Amygdala (tissue), 56 donors: ENCODE results near the gene ZDHHC22.
"Not testable (repeated sequence)": the region's sequence is repeated elsewhere in the genome, so short reads cannot be mapped to it uniquely, and the experiment has no call there.

Experiments
- DNase-seq, 56 donors: peaks; one replicate each; lab custom pipeline; 2025; lab: John Stamatoyannopoulos, UW

The ZDHHC22 gene, protein sequence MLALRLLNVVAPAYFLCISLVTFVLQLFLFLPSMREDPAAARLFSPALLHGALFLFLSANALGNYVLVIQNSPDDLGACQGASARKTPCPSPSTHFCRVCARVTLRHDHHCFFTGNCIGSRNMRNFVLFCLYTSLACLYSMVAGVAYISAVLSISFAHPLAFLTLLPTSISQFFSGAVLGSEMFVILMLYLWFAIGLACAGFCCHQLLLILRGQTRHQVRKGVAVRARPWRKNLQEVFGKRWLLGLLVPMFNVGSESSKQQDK

DNA sequence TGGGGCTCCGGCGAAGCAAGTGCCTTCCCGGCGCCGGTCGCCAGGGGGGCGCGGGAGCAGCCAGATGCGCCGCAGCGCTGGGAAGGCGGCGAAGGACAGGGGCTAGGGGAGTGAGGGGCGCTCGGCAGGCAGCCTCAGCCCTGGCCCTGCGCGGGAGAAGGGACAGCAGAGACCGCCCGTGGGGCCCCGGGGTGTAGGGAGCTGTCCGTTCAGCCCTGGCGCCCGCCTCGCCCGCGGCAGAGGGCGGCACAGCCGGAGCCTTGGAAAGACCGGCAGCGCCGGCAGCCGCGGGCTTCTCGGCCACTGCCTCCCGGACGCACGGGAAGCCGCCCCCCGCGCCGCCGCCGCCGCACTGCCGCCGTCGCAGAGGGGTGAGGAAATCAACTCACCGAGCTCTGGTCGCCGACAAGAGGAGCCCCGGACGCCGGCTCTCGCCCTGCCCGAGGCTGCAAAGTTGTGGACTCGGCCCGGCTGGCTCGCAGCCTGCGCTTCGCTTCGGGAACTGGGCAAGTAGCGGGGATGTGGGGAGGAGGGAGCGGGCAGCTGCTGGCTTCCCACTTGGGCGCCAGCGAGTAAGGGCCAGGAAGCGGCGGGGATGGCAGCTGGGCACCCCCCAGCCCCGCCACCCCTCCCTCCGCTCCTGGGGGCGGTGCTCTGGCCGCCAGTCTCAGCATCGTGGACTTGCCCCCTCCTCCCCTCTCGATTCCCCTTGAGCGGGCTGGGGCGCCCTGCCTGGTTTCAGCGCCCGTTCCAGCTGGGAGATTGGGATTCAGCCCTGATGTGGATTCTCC, at the start of gene ZDHHC22:
Gene ZDHHC22, minus strand, starts transcription at position 578 of the 791 bp plus-strand sequence. CDS start 2,053 bp downstream, outside the sequence.
- DNase-seq: peak in 41 of 56 donors; percentile 15 to 76 (median 49)

- no peak for DNase-seq
These were observed 49.4 kb upstream of the ZDHHC22 start for GRCh38 chr14:77190977-77191376.

GRCh38 chr14:77189479-77189878, 47.9 kb upstream of the ZDHHC22 start:
- no peak for DNase-seq

DNA sequence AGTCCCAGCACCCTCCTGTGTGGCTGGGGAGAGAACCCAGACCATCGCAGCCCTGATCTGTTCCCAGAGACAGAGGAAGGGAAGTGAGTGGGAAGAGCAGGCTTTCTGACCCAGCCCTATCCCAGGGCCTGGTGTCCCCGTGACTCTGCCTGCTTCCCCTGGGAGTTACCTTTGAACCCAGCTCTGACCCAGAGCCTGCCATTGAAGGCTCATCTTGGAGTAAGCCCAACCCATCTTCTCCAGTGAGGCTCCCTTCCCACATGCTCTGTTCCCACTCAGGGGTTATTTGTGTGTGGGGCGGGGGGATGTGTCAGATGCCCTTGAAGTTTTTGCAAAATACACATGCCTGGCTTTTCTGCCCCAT, 46.0 kb upstream of the ZDHHC22 start:
- DNase-seq: no peak

DNA sequence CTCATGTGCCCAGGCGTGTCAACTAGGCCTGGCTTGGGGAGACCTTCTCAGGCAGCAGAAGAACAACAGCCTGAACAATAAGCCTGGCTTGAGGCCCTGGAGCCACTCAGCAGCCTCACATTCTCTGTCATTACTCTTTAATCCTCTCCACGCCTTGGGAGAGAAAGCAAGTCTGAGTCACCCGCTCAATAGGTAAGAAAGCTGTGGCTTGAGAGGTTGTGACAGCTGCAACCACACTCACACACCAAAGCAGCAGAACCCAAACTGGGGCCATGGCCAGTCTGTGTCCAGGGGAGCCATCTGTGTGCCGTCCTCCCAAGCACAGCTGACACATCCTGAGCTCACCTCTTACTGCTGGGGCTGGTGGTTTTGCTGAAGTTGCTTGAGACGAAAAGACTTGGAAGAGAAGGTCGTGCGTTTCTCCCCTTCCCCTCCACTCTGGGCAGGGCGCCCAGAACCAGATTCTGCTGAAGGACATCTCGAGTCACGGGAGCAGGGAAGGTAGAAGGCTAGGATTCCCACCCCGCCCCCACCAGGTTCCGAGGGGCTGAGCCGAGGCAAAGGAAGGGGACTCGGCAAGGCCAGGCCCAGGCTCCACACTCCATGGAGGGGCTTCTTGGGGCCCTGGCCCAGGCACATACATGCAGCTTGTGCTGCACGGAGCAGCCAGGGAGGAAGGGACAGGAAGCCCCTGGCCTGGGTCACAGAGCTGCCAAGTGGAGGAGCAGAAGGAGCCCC, 45.5 kb upstream of the ZDHHC22 start:
- no peak for DNase-seq

GRCh38 chr14:77185093-77185465, 43.5 kb upstream of the ZDHHC22 start:
- DNase-seq: no peak

- no peak for DNase-seq
These were observed 43.0 kb upstream of the ZDHHC22 start for GRCh38 chr14:77184396-77185092.

GRCh38 chr14:77183896-77184295, 42.3 kb upstream of the ZDHHC22 start:
- DNase-seq: no peak

DNA sequence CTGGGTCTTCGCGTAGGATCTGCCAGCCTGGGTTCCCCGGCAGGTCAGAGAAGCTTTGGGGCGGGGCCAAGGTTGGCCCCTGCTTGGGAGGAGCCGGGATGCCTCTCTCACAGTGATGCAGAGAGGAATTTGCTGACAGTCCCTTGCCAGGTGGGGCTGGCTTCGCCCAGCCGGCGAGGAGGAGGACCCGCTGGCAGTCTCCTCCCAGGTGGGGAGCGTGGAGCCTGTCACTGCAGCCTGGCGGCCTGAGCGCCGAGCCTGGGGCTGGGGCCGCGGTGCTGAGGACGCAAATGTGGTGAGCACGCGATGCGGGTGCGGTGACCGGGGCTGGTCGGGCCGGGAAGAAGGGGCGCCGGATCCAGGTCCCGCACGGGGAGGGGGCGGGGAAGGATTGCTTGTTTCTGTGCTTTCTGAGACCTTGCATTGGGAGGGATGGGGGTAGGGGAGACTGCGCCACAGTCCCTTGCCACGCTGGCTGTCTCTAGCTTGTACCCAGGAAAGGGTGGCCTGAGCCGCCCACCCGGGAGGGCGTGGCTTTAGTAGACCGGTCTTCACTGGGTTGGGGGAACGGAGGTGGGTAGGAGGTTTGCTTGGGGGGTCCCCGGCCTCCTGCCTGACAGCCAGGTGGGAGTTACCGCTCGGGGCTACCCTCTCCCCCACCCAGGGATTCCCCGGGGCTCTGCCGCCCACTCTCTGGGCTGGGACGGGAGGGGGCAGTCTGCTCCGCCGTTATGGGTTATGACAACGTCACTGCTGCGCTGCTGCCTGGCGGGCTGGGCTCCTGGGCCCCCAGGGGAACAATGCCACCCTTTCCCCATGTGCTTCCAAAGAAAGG, 40.2 kb upstream of the ZDHHC22 start, which contains the start of gene TMEM63C:
Gene TMEM63C, plus strand, starts transcription at position 196 of the 835 bp plus-strand sequence. CDS start 37,016 bp downstream, outside the sequence.
- DNase-seq: peak in 43 of 56 donors; percentile 16 to 75 (median 48)

DNA sequence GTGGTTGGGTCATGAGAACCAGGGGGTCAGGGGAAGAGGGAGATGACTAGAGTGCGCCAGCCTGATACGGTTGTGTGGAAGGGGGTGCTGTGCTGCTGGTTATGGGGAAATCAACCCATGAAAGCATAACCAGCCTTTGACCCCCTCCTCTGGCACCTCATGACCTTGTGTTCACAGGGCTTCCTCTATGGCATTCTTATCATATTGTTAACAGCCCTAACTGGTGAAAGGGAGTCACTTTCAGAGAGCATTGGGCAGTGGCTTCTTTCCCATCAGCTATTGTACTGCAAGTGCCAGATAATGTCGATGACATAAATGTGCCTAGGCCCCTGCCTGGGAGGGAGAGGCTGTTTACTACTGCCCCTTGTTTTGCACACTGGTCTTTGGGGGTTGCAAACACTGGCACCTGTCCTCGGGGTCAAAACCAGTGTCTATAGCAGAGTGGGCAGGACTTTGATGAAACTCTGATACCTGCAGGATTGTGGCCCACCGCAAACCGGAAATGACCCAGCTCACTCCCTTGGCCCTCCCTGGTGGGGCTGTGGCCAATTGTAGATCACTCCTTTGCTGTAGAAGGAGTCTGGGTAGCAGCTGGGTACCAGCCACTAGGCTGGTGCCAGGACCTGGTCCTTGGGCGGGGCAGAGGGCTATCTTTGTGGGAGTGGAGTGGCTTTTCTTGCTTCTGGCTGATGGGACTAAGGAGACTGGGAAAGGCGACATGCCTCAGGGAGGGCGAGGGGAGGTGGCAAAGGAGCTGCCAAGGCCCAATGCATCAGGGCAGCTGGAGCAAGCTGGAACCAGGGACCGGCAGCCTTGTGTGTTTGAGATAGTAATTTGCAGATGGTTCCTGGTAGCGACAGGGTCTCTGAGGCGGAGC, 39.4 kb upstream of the ZDHHC22 start:
- DNase-seq: no peak

- no peak for DNase-seq
These were observed 37.1 kb upstream of the ZDHHC22 start for GRCh38 chr14:77178656-77179055.

DNA sequence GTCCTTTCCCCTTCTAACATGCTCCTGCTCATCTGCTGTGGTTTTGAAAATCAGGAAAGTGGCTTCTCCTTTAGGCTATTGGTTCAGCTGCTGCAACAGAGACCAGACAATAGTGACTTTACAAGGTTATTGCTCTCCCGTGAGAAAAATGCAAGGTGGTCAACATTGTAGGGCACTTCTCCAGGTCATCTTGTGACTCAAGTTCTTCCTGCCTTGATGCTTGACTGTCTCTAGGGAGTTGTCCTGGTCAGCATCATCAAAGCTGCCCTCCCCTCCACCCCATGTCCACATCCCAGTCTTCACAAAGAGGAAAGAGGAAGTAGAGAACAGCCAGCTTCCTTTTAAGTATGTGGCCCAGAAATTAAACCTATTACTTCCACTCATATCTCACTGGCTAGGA, 36.1 kb upstream of the ZDHHC22 start:
- DNase-seq: no peak

- no peak for DNase-seq
These were observed 34.3 kb upstream of the ZDHHC22 start for GRCh38 chr14:77175843-77176242.

DNA sequence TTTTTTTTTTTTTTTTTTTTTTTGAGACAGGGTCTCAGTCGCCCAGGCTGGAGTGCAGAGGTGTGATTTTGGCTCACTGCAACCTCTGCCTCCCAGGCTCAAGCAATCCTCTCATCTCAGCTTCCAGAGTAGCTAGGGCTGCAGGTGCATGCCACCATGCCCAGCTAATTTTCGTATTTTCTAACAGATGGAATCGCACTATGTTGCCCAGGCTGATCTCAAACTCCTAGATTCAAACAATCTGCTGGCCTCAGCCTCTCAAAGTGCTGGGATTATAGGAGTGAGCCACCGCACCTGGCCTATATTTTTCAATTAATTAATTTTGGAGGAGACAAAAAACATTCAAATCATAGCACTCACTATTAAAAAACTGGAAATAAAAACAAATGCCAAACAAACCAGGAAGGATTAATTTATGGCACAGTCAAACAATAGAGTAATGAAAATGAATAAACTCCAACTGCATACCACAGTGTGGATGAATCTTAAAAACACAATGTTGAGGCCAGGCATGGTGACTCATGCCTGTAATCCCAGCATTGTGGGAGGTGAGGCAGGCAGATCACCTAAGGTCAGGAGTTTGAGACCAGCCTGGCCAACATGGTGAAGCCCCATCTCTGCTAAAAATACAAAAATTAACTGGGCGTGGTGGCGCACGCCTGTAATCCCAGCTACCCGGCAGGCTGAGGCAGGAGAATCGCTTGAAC, 32.5 kb upstream of the ZDHHC22 start:
- DNase-seq: not testable (repeated sequence)

- DNase-seq: no peak
These were observed 31.3 kb upstream of the ZDHHC22 start for GRCh38 chr14:77172916-77173315.

DNA sequence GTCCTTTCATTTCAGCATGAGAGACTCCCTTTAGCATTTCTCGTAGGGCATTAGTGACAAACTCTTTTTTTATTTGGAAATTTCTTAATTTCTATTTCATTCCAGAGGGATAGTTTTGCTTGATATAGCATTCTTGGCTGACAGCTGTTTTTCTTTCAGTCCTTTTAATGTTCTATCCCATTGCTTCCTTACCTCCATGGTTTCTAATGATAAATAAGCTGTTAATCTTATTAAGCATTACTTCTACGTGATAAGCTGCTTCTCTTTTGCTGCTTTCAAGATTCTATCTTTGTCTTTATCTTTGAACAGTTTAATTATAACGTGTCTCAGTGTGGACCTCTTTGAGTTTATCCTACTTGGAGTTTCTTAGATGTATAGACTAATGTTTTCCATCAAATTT, 28.5 kb upstream of the ZDHHC22 start:
- no peak for DNase-seq

GRCh38 chr14:77161011-77161410, 19.4 kb upstream of the ZDHHC22 start:
- DNase-seq: no peak

- peak in 1 of 56 donors; percentile 46 for DNase-seq
These were observed 17.3 kb upstream of the ZDHHC22 start for GRCh38 chr14:77158882-77159255.
